KMS-11 (cell line): ENCODE data around the gene JARID2.

Source experiments
- H2AFZ ChIP-seq: fragments of 200-600 bp; sonication (generic); 2 replicates; pipeline ENCODE4 v1.6.1; 2016; ENCODE audit warnings: antibody characterized with exemption, mixed run types, low read depth
- H3K27ac ChIP-seq: fragments of 200-600 bp; sonication (generic); 2 replicates; pipeline ENCODE4 v1.6.1; 2016; ENCODE audit warnings: mild to moderate bottlenecking, mixed run types
- H3K27me3 ChIP-seq: fragments of 200-600 bp; sonication (generic); 2 replicates; pipeline ENCODE4 v1.6.1; 2017; ENCODE audit warnings: mild to moderate bottlenecking, low read depth, mixed run types, moderate library complexity; ENCODE audit not compliant: insufficient read depth
- H3K36me3 ChIP-seq: fragments of 200-600 bp; sonication (generic); 2 replicates; pipeline ENCODE4 v1.6.1; 2017; ENCODE audit warnings: mild to moderate bottlenecking, mixed run types; ENCODE audit not compliant: insufficient read depth
- H3K4me1 ChIP-seq: fragments of 200-600 bp; sonication (generic); 2 replicates; pipeline ENCODE4 v1.6.1; 2016; ENCODE audit warnings: mild to moderate bottlenecking, low read depth, mixed run types; ENCODE audit not compliant: poor library complexity, severe bottlenecking
- H3K4me2 ChIP-seq: fragments of 200-600 bp; sonication (generic); 2 replicates; pipeline ENCODE4 v1.7.0; 2016; ENCODE audit warnings: mild to moderate bottlenecking, mixed run types
- H3K4me3 ChIP-seq: fragments of 200-600 bp; sonication (generic); IDR thresholded peaks from 2 replicates; pipeline ENCODE4 v1.6.1; 2017; ENCODE audit warnings: low read depth, low read length, mixed read lengths; ENCODE audit not compliant: insufficient read depth
- H3K79me2 ChIP-seq: fragments of 200-600 bp; sonication (generic); 2 replicates; pipeline ENCODE4 v1.6.1; 2016; ENCODE audit warnings: low read depth, mixed run types; ENCODE audit not compliant: insufficient read depth
- H3K9ac ChIP-seq: fragments of 200-600 bp; sonication (generic); 2 replicates; pipeline ENCODE4 v1.6.1; 2016; ENCODE audit warnings: mild to moderate bottlenecking, mixed run types
- H4K20me1 ChIP-seq: fragments of 200-600 bp; sonication (generic); 2 replicates; pipeline ENCODE4 v1.6.1; 2016; ENCODE audit warnings: mild to moderate bottlenecking, mixed run types; ENCODE audit not compliant: insufficient read depth
- CTCF ChIP-seq: fragments of 200-600 bp; sonication (generic); conservative IDR thresholded peaks from 2 replicates; pipeline ENCODE4 v1.6.1; 2017; ENCODE audit warnings: low read depth, mild to moderate bottlenecking, antibody characterized with exemption, low read length, moderate library complexity, mixed read lengths

The JARID2 gene

GRCh38 chr6:15362274-15363160 is 116.6 kb downstream of the JARID2 start:
- H3K79me2 ChIP-seq = peaks cover 5% of the 10 kb centered on the region; the same call in 1 of the 2 replicates
- H3K4me3 ChIP-seq = no peak overlapping the region
- no peak overlapping the region for H2AFZ ChIP-seq
- H3K27me3 ChIP-seq = no peaks in the 10 kb centered on the region
- H3K36me3 ChIP-seq = no peaks in the 10 kb centered on the region
- H3K27ac ChIP-seq = no peak overlapping the region
- no peak overlapping the region for H3K4me2 ChIP-seq
- no peak for TF ChIP-seq CTCF
- peaks cover 9% of the 10 kb centered on the region for H3K4me1 ChIP-seq
- H3K9ac ChIP-seq = no peak overlapping the region
- no peaks in the 10 kb centered on the region for H4K20me1 ChIP-seq

GRCh38 chr6:15363164-15363522 is 117.3 kb downstream of the JARID2 start:
- Histone ChIP-seq H3K9ac (no peak overlapping the region), H3K27me3 (no peaks in the 10 kb centered on the region), H3K4me3 (no peak overlapping the region), H3K4me2 (no peak overlapping the region), H3K36me3 (no peaks in the 10 kb centered on the region), H3K27ac (no peak overlapping the region), H4K20me1 (no peaks in the 10 kb centered on the region), H3K79me2 (peaks cover 5% of the 10 kb centered on the region; the same call in 1 of the 2 replicates), H2AFZ (no peak overlapping the region), H3K4me1 (peaks cover 9% of the 10 kb centered on the region)
- TF ChIP-seq CTCF = no peak

- no peaks in the 10 kb centered on the region for H3K27me3 ChIP-seq
- no peak overlapping the region for H3K9ac ChIP-seq
- H3K79me2 ChIP-seq = peaks cover 5% of the 10 kb centered on the region; the same call in 1 of the 2 replicates
- H3K36me3 ChIP-seq = no peaks in the 10 kb centered on the region
- H3K4me2 ChIP-seq = no peak overlapping the region
- H3K4me3 ChIP-seq = no peak overlapping the region
- no peak for TF ChIP-seq CTCF
- no peaks in the 10 kb centered on the region for H4K20me1 ChIP-seq
- no peak overlapping the region for H2AFZ ChIP-seq
- H3K4me1 ChIP-seq = peaks cover 9% of the 10 kb centered on the region
- H3K27ac ChIP-seq = no peak overlapping the region
Measured at GRCh38 chr6:15363523-15364400, 117.9 kb downstream of the JARID2 start.

GRCh38 chr6:15364401-15365037 is 118.7 kb downstream of the JARID2 start:
- Histone ChIP-seq H3K4me2 (no peak overlapping the region), H3K4me3 (no peak overlapping the region), H3K79me2 (peaks cover 11% of the 10 kb centered on the region; the same call in 1 of the 2 replicates)

More at GRCh38 chr6:15364401-15365037, 118.7 kb downstream of the JARID2 start:
- Histone ChIP-seq H3K36me3 (no peaks in the 10 kb centered on the region), H3K27me3 (no peaks in the 10 kb centered on the region), H3K4me1 (peaks cover 9% of the 10 kb centered on the region), H3K9ac (no peak overlapping the region), H3K27ac (no peak overlapping the region), H2AFZ (no peak overlapping the region), H4K20me1 (no peaks in the 10 kb centered on the region)
- TF ChIP-seq CTCF = no peak
